HL-60/S4 treated with retinoic acid at 250 ng/mL for 4 days and 3 days (cell line): ENCODE measurements around the gene HTR1D.
"Not testable (repeated sequence)": the region's sequence is repeated elsewhere in the genome, so short reads cannot be mapped to it uniquely, and the experiment has no call there.

Experiments
- in situ Hi-C: fragments of 300-500 bp; cut with MboI; formaldehyde crosslinking; loops from 2 replicates; pipeline ENCODE4 v1.7.0; 2022; ENCODE audit warnings: low sequenced_read_pairs

HTR1D gene

DNA sequence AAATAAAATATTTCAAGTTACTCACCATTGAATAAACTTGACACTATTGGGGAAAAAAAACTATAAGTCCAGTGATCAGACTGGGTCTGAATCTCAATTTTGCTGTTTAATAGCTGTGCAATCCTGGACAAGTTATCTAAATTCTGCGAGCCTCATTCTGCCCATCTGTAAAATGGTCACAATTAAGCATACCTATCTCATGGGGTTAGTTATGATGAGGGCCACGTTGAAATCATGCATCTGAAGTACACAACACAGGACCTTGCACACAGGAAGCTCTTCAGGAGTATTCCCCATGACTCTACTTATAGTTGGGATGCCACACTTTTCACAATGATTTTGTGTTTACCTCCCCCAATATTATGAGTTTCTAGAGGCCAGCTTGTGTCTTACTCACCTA lies 3.8 kb upstream of the HTR1D start:
- in situ Hi-C loops = no loop called here

DNA sequence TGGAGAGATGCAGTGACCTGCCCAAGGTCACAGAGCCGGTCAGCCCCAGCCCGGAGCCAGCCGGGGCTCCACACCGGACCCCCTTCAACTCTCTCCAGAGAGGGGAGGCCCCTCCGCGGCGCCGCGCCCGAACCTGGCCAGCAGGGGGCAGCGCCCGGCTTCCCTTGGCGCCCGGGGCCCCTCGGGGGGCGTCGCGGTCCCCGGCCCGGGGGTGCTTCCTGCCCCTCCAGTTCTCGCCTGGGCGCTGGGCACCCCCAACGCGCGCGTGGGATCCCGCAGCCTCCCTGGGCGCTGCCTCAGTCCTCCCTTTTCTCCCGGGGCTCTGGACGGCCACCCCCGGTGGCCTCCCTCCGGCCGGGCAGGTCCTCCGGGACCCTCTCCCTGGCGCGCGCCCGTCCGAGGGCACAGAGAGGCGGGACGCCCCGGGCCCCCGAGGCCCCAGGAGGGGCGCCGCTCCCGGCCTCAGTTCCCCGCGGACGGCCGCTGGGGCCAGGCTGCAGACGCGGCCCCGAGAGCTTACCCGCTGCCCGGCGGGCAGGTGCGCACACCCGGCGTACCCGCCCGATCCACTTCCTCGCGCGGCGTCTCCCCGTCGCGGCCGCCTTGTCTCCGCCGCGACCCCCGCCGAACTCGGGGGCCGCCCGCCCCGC lies 406 bp downstream of the HTR1D start:
- in situ Hi-C loops = no loop called here

DNA sequence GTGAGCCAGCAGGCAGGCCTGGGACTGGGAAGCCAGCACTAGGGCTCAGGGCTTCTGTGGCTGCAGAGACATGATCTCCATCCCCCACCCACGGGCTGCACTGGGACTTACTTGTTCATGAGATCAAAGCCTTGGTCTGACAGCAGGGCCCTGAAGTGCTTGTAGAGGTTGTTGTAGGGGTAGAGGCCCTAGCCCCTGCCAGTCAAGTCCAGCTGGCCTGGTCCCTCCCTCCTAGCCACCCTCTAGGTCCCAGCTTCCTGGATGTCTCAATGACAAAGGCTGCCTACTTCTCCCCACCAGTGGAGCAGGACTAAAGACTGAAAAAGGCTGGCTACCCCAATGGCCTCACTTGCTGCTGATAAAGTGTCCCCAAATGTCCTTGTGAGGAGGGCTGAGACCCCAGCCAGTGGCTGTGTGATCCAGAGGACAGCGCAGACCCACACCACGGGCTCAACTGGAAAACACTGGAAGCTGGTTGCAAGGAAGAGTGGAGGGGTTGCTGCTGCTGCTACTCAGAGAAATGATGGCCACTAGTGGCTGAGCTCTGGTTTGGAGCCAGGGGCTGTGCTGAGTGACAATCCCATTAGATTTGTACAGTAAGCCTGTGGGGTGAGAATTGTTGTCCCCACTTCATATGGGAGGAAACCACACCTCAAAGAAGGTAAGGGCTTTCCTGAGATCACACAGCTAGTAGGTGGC lies 1.4 kb downstream of the HTR1D start:
- in situ Hi-C loops = no loop called here

DNA sequence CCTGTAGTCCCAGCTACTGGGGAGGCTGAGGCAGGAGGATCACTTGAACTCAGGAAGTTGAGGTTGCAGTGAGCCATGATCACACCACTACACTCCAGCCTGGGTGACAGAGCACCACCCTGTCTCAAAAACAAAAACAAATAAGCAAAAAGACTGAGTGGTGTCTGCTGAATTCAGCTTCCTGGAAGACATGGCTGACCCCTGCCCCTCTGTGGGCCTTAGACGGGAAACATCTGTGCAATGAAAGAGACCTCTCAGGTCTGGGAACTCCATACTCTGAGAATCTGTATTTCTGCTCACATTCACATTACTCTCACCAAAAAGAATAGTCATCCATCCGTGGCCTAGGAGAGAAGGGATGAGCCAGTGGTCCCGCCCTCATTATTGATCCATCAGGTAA lies 2.0 kb downstream of the HTR1D start:
- in situ Hi-C loops = no loop called here

DNA sequence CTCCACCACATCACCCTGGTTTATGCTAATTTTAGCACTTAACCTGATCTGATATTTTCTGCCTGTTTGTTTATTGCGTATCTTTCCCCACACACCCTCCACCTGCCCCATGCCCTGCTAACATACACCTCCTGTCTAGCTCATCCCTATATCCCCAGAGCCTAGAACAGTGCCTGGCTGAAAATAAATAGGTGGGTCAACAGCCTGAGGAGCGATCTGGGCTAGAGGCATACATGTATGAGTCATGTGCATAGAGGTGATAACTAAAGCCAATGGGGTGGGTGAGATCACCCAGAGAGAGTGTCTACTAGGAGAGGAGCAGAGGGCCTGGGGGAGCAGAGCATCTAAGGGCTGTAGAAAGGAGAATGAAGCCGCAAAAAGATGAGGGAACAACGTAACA lies 2.7 kb downstream of the HTR1D start:
- in situ Hi-C loops = no loop called here

DNA sequence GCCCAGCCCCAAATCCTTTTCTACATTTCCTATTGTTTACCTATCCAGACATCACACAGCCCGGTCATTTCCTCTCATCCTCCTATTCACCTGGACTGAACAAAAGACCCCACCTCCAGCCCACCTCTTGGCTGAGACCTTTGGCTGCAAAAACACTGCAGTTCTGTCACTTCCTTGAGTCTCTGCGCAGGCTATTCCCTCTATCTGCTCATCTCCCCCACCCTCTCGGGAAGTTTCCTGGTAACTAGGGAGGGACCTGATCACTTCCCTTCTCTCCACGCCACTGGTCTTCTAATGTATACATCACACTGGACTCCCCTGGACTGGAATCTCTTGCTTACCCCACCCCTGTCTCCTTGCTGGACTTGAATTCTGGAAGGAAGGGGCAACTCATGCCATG lies 5.3 kb downstream of the HTR1D start:
- in situ Hi-C loops = no loop called here

DNA sequence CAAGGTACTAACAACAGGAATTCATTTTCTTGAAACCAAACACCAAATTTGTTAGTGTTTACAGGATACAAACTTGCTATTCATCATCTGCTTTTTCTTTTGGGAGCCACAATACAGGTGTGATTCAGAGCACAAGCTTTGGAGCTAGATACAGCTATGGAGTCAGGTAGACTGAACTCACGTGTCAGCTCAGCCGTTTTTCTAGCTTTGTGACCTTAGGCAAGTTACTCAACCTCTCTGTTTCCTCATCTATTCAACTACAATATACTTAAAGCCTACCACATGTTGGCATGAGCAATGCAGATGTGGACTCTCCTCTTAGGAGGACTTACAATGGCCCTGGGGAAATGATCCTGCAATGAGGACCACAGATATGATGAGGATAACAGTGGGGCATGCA lies 6.3 kb downstream of the HTR1D start:
- in situ Hi-C loops = no loop called here

DNA sequence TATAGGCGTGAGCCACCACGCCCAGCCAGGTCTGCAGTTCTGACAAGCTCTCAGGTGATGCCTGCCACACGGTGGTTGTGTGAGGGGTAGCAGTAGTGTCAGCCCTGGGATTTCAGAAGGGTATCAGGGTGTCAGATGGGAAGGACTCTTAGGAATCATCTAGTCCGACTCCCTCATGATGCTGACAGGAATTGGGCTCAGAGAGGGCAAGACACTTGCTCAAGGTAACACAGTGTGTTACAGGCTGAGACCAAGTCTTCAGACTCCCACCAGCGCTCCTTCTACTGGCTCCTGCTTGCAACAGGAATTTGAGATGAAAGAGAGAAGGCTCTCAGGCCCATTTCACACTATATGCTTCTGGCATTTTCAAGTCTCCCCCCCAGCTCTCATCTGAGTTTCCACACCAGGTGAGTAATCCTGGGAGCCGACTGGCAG lies 6.9 kb downstream of the HTR1D start:
- in situ Hi-C loops = no loop called here

DNA sequence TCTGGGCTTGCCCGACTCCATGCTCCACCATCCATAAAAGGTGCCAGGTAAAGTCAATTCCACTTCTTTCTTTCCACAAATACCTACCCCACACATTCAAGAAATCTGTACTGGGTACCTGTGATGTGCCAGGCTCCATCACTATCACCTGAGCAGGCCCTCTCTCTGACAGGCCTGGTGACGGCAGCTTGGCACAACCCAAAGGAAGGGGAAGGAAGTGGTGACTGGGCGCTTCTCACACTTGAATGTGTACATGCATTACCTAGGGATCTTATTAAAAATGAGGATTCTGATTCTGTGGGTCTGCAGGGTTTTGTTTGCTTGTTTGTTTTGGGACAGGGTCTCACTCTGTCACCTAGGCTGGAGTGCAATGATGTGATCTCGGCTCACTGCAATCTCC lies 7.5 kb downstream of the HTR1D start:
- in situ Hi-C loops = no loop called here

DNA sequence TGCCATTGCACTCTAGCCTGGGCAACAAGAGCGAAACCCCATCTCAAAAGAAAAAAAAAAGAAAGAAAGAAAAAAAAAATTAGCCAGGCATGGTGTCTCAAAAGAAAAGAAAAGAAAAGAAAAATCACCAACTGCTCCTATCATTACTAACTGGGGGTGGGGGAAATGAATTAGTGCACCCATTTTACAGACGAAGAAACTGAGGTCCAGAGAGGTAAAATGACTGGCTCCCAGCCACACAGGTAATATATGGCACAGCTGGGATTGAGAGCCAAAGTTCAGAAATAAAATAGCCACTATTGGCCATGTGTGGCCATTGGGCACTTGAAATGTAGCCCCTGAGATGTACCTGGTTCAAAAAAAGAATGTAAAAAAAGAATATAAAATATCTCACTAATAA lies 8.8 kb downstream of the HTR1D start:
- in situ Hi-C loops = no loop called here

DNA sequence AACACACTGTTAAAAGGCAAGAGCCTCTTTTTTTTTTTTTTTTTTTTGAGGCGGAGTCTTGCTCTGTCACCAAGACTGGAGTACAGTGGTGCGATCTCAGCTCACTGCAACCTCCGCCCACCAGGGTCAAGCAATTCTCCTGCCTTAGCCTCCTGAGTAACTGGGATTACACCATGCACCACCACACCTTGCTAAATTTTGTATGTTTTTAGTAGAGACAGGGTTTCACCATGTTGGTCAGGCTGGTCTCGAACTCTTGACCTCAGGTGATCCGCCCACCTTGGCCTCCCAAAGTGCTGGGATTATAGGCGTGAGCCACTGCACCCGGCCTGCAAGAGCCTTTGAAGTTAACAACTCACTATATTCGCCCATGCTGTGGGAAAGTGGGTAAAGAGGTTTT lies 9.6 kb downstream of the HTR1D start:
- in situ Hi-C loops = not testable (repeated sequence)

DNA sequence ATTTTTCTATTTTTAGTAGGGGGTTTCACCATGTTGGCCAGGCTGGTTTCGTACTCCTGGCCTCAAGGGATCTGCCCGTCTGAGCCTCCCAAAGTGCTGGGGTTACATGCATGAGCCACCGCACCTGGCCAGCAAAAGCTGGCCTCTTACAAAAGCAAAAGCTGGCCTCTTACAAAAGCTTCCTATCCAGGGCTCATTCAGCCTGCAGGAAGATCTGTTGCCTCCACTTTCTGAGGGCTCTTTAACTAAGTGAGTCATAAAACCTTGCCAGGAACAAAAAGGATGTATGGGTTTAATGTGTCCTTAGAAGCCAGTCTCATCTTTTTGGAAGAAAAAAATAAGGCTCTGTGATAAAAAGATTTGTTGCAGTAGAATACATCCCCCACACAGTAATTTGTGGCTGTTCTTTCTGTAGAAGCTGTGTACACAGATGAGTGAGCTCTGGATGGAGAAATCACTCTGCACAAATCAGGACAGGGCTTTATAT lies 15.0 kb downstream of the HTR1D start:
- in situ Hi-C loops = no loop called here

DNA sequence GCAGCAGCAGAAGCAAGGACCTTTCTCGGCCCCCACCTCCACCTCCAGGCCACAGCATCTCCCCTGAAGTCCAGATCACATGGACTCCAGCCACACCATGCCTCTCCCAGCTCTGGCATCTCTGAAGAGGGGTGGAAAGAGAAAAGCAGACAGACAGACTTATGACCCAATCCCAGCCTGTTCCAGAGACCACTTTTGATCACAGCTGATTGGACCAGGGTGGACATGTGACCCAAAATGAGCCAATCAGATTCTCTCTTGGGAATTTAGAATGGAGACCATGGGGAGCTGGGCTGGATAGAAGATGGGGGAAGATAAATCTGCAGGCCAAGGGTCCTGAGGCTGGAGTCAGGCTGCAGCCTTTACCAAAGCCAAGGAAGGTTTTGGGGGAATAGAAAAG lies 16.4 kb downstream of the HTR1D start:
- in situ Hi-C loops = no loop called here

DNA sequence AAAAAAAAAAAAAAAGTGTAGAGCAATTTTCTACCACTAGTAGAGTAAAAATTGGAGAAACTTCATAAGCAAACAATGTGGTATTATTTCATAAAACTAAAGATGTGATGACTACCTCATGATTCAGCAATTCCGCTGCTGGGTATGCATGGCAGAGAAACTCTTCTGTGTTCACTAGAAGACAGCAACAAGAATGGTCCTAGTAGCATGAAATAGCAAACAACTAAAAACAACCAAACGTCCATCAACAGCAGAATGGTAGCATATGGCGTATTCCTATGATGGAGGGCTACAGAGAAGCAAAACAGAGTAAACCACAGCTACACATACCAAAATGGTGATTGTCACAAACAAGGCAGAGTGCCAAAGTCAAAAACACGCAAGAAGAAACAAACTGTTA lies 18.9 kb downstream of the HTR1D start:
- in situ Hi-C loops = no loop called here

DNA sequence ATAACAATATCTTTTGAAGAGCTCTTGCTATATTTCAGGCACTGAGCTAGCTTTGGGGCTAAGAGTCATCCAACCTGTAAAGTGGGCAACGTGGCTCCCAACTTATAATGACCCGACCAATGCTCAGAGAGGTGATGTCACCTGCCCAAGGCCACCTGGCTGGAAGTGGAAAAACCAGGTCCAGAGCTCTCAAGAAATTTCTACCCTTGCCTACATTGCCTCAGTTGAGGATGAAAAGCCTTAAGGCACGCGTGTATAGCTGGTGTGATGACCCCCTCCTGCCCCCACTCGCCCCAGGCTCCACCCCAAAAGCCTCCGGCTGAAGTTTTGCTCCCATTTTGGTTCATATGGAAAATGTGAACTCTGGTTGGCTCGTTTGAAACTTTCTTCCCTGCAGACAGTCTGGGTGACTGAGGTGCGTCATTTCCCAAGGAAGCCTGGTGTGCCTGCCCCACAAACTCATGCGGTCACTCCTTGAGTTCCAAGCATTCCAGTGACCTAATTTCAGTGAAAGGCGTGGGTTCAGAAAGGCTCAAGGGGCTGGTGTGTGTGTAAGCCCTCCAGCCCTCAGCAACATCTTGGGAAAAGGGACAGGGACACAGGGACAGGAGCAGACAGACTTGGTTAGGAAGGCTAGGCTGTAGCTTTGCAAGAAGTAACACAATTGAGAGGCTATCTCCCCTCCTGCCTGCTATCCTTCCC lies 20.5 kb downstream of the HTR1D start:
- in situ Hi-C loops = no loop called here

DNA sequence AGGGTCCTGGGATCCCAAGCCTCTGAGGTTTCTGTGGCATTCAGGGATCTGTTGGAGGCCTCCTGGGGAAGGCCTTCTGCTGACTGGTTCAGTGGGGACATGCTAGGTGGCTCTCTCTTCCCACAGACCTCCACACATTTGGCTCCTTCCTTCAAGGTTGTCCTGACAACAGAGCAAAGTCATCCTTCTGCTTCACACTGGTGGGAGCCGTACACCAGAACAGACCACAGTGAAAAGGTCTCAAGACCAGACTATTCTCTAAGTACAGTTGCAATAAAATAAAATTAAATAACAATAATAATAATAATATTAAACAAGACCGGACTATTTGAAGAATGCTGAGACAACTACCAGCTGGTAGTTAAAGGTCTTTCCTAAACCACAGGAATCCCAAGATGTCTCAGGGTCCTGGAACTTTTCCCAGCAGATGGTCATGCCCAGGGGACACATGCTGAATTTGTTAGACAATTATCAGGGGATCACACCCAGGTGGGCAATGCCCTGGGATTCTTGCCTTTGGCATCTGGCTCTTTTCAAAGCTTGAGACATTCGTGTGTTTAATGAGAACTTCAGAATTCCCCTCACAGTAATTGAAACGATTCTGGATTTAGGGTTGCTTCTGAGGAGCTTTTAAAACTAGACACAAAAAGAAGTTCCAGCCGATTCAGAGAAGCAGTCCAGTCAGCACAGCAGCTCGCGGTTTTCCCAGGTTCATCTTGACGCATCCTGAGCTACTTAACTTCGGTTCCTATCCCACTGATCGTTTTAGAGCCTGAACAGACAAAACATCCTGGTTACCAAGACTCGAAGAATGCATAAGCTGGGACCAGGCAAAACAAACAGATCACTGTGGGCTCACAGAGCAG lies 22.9 kb downstream of the HTR1D start:
- in situ Hi-C loops = no loop called here

DNA sequence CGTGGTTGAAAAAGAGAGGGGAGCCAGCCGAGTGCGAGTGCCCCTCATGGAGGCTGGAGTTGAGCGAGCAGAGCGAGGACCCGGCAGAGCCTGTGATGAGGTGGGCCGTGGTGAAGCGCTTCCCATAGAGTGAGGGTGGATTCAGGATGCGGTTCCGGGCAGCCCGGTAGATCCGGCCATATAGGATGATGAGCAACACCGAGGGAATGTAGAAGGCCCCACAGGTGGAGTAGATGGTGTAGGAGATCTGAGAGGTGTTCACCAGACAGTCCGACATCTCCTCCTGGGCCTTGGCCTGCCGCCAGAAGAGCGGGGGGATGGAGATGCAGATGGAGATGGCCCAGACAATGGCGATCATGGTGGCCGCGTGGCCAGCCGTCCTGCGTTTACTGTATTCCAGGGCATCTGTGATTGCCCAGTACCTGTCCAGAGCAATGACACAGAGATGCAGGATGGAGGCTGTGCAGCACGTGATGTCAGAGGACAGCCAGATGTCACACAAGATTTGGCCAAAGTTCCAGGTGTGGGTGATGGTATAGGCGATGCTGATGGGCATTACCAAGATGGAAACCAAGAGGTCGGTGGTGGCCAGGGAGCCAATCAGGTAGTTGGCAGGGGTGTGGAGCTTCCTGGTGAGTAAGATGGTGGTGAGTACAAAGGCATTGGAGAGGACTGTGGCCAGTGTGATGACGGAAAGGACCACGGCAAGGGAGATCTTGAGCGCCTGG lies 23.7 kb downstream of the HTR1D start:
- in situ Hi-C loops = no loop called here

DNA sequence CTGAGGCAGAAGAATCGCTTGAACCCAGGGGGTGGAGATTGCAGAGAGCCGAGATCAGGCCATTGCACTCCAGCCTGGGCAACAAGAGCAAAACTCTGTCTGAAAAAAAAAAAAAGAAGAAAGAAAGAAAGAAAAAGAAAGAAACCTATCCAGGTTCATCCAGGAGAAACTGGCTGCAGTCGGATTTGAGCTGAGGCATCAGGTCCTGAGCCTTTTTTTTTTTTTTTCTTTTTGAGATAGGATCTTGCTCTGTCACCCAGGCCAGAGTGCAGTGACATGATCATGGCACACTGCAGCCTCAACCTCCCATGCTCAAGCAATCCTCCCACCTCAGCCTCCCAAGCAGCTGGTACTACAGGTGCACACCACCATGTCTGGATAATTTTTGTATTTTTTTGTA lies 26.1 kb downstream of the HTR1D start:
- in situ Hi-C loops = no loop called here

DNA sequence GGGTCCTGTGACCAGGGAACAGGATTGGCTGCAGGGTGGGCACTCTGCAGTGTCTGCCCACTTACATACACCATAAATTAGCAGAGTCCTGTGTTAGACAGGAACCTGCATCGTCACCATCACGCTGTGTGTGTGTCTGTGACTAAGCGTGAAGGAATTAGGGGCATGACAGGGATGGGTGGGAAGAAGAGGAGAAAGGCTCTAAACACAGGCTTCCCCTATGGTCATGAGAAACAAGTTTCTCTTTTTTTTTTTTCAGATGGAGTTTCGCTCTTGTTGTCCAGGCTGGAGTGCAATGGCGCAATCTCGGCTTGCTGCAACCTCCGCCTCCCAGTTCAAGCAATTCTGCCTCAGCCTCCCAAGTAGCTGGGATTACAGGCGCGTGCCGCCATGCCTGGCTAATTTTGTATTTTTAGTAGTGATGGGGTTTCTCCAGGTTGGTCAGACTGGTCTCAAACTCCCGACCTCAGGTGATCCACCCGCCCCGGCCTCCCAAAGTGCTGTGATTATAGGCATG lies 28.3 kb downstream of the HTR1D start:
- in situ Hi-C loops = loop anchor here (5.0 kb wide), 1 partner anchor 212 kb away; no protein-coding TSS in a partner anchor

DNA sequence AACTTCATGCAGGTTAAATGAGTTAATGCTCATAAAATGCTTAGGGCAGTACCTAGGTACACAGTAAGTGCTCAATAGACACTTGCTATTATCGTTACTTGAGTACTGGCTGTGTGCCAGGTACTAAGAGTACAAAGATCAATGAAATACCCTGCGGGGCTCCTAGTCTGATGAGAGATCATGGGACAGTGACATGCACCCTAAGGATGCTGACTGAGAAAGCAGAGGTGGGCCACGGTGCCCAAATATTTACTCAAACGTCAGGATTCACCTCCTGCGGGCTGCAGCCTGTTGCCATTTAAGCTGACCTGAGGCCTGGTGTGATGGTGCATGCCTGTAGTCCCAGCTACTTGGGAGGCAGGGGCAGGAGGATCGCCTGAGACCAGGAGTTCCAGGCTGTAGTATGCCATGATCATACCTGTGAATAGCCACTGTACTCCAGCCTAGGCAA lies 28.8 kb downstream of the HTR1D start:
- in situ Hi-C loops = loop anchor here (5.0 kb wide), 1 partner anchor 211 kb away; no protein-coding TSS in a partner anchor
